Measurements from ENCODE around the gene MGAT4A.

Gene MGAT4A

GRCh38 chr2:98701230-98701629 is 29.7 kb downstream of the MGAT4A start:
- no peak for DNase-seq

DNA sequence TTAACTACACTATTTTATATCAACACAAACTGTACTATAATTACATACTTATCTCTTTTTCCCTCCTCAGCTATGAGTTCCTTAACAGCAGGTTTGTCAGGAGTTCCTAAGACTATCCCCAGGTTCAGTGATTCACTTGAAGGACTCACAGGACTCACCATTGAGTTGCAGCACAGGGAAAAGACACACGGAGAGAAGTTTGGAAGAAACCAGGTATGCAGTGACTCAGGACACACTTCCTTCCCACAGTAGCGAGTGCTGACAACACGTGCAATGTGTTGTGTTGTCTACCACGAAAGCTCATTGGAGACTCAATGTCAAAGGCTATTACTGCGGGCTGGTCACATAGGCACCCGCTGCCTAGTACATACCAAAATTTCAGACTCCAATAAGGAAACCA is 32.0 kb downstream of the MGAT4A start:
- DNase-seq = no peak

- DNase-seq = no peak
These were observed 33.1 kb downstream of the MGAT4A start for GRCh38 chr2:98697651-98698337.

GRCh38 chr2:98696200-98696599 is 34.7 kb downstream of the MGAT4A start:
- no peak for DNase-seq

DNA sequence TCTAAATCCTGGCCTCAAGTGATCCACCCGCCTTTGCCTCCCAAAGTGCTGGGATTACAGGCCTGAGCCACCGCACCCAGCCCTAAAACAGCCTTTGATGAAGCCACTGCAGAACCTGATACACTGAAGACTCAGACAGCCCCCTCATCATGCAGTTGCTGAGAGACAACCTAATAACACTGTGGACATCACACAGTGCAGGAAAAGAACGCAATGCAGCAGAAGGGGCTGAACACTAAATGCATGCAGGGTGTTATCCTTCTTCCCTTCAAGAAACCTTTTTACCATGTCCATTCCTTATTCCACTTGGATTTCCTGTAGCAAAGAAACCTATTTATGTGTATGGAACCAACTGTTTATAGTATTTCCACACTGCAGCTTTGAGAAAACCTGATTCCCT is 35.7 kb downstream of the MGAT4A start:
- no peak for DNase-seq

- DNase-seq = no peak
These were observed 37.5 kb downstream of the MGAT4A start for GRCh38 chr2:98693477-98693876.

GRCh38 chr2:98692090-98693054 is 38.6 kb downstream of the MGAT4A start:
- no peak for DNase-seq

DNA sequence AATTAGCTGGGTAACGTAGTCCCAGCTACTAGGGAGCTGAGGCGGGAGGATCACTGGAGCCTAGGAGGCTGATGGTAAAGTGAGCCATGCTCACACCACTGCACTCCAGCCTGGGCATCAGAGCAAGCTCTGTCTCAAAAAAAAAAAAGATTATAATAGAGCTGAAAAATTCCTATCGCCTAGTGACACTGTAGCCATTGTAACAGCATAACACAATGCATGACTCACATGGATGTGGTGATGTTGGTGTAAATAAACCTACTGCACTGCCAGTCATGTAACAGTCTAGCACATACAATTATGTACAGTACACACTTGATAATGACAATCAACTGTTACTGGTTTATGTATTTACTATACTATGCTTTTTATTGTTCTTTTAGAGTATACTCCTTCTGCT is 39.6 kb downstream of the MGAT4A start:
- no peak for DNase-seq

DNA sequence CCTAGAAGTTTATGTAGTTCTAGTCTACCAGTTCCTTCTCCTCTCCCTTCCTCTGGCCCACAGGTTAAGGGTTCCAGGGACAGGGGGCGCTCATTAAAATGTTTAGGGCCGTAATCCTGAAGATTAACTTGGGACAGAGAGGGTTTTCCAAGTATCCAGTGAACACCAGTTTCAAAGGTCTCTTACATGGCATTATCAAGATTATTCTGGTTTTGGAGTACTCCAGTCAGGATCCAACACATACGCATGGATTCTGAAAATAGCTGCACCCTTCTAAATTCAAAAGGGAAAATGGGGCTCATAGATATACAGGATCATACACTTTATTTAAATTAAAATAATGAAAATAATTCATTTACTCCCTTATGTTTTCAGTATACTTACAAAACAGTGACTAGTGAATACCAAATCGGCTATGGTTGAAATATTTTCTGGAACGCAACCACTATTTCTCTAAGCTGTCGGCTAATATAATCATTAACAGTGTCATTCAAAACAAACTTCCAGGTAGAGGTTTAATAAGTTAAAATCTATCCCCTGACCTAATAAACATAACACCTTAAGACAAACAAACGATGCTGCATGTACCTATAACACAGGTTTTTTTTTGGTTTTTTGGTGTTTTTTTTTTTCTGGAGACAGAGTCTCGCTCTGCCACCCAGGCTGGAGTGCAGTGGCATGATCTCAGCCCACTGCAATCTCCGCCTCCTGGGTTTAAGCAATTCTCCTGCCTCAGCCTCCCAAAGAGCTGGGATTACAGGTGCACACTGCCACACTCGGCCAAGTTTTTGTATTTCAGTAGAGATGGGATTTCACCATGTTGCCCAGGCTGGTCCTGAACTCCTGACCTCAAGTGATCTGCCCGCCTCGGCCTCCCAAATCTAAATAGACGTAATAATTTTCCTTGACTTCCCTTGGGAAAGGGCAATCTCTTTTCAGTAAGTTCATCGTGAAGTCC is 44.7 kb downstream of the MGAT4A start:
- DNase-seq = no peak

DNA sequence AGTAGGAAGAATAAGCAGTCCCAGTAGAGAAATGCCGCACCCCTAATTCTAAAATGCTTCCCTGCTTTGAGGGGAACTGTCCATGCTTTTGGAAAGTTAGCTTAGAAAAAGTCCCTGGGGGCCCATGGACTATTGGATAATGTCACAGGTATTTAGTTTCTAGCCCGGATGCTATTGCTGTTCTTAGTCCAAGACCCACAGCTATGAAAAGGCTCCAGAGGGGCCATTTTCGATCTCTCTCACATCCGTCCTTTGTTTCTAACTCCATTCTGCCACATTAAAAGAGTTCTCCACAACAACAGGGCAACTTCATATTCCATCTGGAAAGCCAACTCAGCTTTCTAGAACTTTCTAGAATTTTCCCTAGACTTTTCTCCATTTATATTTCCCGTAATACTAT is 47.2 kb downstream of the MGAT4A start:
- DNase-seq = no peak

- no peak for DNase-seq
These were observed 54.2 kb downstream of the MGAT4A start for GRCh38 chr2:98676742-98677141.

DNA sequence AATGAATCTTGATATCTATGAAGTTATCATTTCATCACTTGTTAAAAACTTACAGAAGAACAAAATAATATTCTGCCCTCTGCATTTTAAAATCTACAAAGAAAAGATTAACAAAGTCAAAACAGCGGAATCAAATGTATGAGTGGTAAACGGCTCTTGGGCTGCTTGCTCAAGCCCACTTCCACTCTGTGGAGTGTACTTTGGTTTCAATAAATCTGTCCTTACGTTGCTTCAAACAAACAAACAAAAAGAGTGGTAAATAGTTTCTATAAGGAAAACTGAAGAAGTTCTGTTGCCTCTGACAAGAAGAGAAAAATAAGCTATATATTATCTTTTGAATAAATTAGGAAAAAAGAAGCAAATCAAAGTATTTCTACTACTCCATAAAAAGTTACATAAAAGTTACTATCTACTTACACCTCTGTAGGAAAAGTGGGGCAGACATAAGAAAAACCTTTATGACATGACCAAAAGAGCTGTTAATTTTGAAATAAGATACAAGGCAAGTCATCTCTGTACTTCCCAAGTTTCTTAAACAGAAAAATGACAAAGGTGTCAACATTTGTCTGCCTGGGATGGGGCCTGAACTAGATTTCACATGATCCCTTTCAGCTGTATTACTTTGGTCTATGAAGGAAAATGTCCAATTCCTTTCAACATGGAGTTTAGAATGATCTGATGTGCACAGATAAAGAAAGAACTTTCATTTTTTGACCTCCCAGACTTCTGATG is 56.5 kb downstream of the MGAT4A start:
- no peak for DNase-seq

- no peak for DNase-seq
These were observed 61.3 kb downstream of the MGAT4A start for GRCh38 chr2:98669675-98670074.

GRCh38 chr2:98665677-98666076 is 65.3 kb downstream of the MGAT4A start:
- no peak for DNase-seq

DNA sequence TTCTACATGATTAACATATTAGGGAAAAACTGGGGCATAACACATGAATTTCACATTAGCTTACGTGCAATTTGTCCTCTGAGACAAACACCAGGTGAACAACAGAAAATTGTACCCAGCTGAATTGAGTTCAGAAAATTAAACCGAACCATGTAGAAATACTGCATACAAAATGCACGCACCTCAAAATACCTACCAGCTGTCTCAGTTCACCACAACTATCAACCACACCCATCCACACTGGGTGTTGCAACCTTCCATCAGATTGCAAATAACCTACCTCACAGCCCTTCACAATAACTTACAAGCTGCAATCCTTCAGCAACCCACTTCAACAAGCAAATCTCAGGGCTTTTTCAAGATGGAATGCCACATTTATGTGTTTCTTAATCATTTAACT is 66.6 kb downstream of the MGAT4A start:
- peak; percentile 43 to 66 for DNase-seq

- DNase-seq = peak; percentile 16 to 64
These were observed 67.3 kb downstream of the MGAT4A start for GRCh38 chr2:98663511-98664090.

- DNase-seq = peak in 1 of 2 donors; percentile 53
These were observed 71.5 kb downstream of the MGAT4A start for GRCh38 chr2:98659491-98659840.

DNA sequence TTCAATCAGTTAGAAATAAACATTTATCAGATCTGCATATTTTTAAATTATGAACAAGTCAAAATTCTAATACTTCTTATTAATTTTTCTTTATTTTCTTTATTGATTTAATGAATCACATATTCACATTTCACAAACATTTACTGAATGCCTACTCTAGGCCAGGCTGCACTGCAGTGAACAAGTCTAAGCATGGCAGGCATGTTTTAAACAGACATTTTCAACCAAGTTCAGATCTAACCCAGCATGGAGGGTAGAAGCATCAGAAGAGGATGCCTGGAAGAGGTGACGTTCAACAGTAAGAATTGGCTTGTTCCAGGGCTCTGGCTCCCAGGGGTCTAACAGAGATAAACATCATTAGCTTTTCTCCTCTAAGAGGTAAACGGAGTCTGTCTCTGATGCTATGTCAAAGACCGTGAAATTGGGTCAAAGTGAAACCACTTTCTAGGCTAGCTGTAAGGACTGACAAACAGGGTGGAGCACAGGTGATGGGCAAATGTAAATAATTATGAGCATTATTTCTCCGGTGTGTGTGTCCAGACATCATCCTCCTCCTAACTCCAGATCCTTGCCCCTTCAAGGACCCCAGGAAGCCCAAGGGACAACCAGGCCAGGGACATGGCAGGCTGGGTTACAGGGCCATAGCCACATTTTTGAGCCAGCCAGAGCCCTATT is 72.0 kb downstream of the MGAT4A start:
- peak in 1 of 2 donors; percentile 52 for DNase-seq

DNA sequence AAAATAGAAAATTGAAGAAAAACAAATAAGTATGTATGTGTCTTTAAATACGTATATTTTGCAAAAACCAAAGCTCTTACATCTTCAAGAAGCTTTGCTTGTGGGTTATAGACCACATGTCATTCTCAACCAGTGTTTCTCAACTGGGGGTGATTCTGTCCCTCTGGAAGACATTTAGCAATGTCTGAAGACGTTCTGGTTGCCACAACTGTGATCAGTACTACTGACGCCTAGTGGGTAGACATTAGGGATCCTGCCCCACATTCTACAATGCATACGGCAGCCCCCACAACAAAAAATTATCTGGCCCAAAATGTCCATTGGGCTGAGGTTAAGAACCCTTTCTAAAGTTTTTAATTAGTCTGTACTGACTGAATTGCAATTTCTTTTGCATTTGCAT is 74.1 kb downstream of the MGAT4A start:
- peak; percentile 44 to 53 for DNase-seq

- peak; percentile 50 to 66 for DNase-seq
These were observed 76.0 kb downstream of the MGAT4A start for GRCh38 chr2:98654699-98655495.

All from CD4-positive, alpha-beta T cell treated with Interferon alpha-2 for 1 hour (primary cell).